ENCODE data around the gene SPRYD3.
A peak's percentile ranks its signal among the peaks of the same experiment; 100 is the strongest.

SPRYD3 gene

DNA sequence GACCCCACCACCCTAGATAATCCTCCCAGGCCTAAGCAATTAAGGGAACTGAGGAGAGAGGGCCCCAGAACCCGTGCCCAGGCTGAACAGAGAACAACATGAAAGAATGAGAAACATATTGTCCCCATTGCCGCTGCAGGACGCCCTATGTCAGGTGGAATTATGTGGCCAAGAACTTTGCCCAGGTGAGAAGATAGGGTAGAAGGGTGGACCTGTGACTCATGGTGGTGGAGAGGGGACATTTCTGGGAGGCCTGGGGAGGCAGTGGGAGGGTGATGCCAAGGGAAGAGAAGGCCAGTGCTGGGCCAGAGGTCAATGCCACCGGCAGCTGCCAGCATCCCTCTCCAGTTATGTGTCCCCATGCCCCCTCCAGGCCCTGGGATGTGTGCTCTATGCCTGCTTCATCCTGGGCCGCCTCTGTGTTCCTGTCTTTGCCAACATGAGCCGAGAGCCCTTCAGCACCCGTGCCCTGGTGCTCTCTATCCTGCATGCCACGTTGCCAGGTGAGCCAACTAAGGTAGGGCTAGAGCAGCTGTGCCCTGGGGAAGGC, 39.6 kb upstream of the SPRYD3 start:
- H3K36me3 ChIP-seq (ENCODE audit: insufficient read depth, low read length): no peaks in the 10 kb centered on the region
- no peak overlapping the region for H3K9ac ChIP-seq (ENCODE audit: low read length)
- H4K20me1 ChIP-seq (ENCODE audit: insufficient read depth, low read length): no peaks in the 10 kb centered on the region
- H3K9me3 ChIP-seq (ENCODE audit: low read length): no peaks in the 10 kb centered on the region
- H3K27ac ChIP-seq (ENCODE audit: low read depth, low read length, poor library complexity, severe bottlenecking): no peak overlapping the region
- no peak overlapping the region for H2AFZ ChIP-seq (ENCODE audit: low read length)
- TF ChIP-seq, protein P1, sequence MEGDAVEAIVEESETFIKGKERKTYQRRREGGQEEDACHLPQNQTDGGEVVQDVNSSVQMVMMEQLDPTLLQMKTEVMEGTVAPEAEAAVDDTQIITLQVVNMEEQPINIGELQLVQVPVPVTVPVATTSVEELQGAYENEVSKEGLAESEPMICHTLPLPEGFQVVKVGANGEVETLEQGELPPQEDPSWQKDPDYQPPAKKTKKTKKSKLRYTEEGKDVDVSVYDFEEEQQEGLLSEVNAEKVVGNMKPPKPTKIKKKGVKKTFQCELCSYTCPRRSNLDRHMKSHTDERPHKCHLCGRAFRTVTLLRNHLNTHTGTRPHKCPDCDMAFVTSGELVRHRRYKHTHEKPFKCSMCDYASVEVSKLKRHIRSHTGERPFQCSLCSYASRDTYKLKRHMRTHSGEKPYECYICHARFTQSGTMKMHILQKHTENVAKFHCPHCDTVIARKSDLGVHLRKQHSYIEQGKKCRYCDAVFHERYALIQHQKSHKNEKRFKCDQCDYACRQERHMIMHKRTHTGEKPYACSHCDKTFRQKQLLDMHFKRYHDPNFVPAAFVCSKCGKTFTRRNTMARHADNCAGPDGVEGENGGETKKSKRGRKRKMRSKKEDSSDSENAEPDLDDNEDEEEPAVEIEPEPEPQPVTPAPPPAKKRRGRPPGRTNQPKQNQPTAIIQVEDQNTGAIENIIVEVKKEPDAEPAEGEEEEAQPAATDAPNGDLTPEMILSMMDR (IDR thresholded peaks at IDR 0.05; ENCODE audit: low read length): no peak
- no peak for TF ChIP-seq EZH2 (IDR thresholded peaks at IDR 0.05; ENCODE audit: borderline replicate concordance, low read length)
- H3K4me3 ChIP-seq (ENCODE audit: low read depth, low read length, poor library complexity, severe bottlenecking): no peak overlapping the region
- no peaks in the 10 kb centered on the region for H3F3A ChIP-seq (ENCODE audit: insufficient read depth, low read length)
- H3K4me2 ChIP-seq (ENCODE audit: low read length): no peak overlapping the region
- no peaks in the 10 kb centered on the region for H3K27me3 ChIP-seq (ENCODE audit: insufficient read depth, low read length)
- H3K4me1 ChIP-seq (ENCODE audit: insufficient read depth, low read length, severe bottlenecking): peaks cover 13% of the 10 kb centered on the region
- H3K9me2 ChIP-seq (ENCODE audit: low read depth, low read length): no peaks in the 10 kb centered on the region
- no peaks in the 10 kb centered on the region for H3K79me2 ChIP-seq (ENCODE audit: insufficient read depth, low read length)

DNA sequence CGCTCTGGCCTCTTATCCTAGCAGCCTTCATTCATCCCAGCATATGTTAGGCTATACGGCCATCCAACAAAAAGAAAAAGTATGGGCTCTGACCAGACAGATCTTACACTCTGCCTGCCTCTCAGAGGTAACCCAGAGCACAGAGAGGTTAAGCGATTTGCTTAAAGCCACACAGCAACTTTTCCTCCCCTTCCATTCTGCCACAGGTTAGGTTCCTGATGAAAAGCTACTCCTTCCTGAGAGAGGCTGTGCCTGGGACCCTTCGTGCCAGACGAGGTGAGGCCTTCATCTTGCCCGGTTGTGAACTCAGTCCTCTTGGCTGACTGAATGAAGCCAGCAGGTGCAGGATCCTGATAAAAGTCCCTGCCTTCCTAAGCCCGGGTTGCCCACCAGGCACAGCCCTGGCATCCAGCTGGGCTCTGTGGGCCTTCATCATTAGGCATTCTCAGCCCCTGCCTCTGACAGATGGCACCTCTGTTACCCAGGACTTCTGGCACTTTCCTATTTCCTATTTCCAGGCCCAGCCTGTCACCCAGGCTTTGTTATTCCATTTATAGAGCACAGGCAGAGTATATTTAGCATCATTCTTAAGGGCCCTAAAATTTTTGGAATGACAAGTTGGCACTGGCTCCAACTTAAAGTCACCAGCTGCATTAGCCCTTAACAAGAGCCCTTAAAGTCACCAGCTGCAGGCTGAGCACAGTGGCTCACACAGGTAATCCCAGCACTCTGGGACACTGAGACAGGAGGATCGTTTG, 36.9 kb upstream of the SPRYD3 start:
- peaks cover 22% of the 10 kb centered on the region for H3K4me1 ChIP-seq (ENCODE audit: insufficient read depth, low read length, severe bottlenecking)
- no peaks in the 10 kb centered on the region for H3K79me2 ChIP-seq (ENCODE audit: insufficient read depth, low read length)
- no peaks in the 10 kb centered on the region for H4K20me1 ChIP-seq (ENCODE audit: insufficient read depth, low read length)
- no peak for TF ChIP-seq EZH2 (IDR thresholded peaks at IDR 0.05; ENCODE audit: borderline replicate concordance, low read length)
- TF ChIP-seq, protein P1 (IDR thresholded peaks at IDR 0.05; ENCODE audit: low read length): no peak
- H3K36me3 ChIP-seq (ENCODE audit: insufficient read depth, low read length): no peaks in the 10 kb centered on the region
- H3K9me3 ChIP-seq (ENCODE audit: low read length): no peaks in the 10 kb centered on the region
- H3K4me2 ChIP-seq (ENCODE audit: low read length): no peak overlapping the region
- H3K27me3 ChIP-seq (ENCODE audit: insufficient read depth, low read length): no peaks in the 10 kb centered on the region
- H3K27ac ChIP-seq (ENCODE audit: low read depth, low read length, poor library complexity, severe bottlenecking): no peak overlapping the region
- no peak overlapping the region for H2AFZ ChIP-seq (ENCODE audit: low read length)
- H3K4me3 ChIP-seq (ENCODE audit: low read depth, low read length, poor library complexity, severe bottlenecking): no peak overlapping the region
- no peaks in the 10 kb centered on the region for H3K9me2 ChIP-seq (ENCODE audit: low read depth, low read length)
- no peaks in the 10 kb centered on the region for H3F3A ChIP-seq (ENCODE audit: insufficient read depth, low read length)
- no peak overlapping the region for H3K9ac ChIP-seq (ENCODE audit: low read length)

DNA sequence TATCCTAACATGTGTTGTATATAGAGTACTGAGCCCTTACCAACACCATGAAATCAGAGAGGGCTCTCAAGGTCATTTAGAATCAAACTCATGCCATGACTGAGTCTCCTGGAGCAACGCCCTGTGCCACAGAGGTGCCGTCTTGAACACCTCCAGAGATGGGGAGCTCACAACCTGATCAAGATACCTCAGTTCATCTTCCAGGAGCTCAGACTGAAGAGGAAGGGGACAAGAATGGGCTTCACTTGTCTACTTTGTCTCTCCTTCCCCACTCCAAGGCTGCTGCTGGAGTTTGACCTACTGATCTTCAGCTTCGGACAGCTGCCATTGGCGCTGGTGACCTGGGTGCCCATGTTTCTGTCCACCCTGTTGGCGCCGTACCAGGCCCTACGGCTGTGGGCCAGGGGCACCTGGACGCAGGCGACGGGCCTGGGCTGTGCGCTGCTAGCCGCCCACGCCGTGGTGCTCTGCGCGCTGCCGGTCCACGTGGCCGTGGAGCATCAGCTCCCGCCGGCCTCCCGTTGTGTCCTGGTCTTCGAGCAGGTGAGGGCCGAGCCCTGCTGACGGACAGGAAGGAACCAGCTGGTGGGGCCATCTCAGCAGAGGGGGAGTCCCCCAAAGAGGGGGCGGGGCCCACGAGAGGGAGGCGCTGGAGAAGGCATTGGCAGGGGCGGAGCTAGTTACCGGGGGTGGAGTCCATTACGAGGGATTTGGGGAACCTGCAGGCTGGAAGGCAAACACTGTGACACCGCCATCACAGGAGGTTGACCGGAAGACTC, 36.1 kb upstream of the SPRYD3 start:
- Histone ChIP-seq H3K9ac (ENCODE audit: low read length) (no peak overlapping the region), H3K4me1 (ENCODE audit: insufficient read depth, low read length, severe bottlenecking) (peaks cover 22% of the 10 kb centered on the region), H3K36me3 (ENCODE audit: insufficient read depth, low read length) (no peaks in the 10 kb centered on the region), H2AFZ (ENCODE audit: low read length) (no peak overlapping the region), H3K9me2 (ENCODE audit: low read depth, low read length) (no peaks in the 10 kb centered on the region), H3K4me2 (ENCODE audit: low read length) (no peak overlapping the region), H3K27me3 (ENCODE audit: insufficient read depth, low read length) (no peaks in the 10 kb centered on the region), H3K79me2 (ENCODE audit: insufficient read depth, low read length) (no peaks in the 10 kb centered on the region), H4K20me1 (ENCODE audit: insufficient read depth, low read length) (no peaks in the 10 kb centered on the region), H3K4me3 (ENCODE audit: low read depth, low read length, poor library complexity, severe bottlenecking) (no peak overlapping the region), H3K9me3 (ENCODE audit: low read length) (no peaks in the 10 kb centered on the region), H3K27ac (ENCODE audit: low read depth, low read length, poor library complexity, severe bottlenecking) (peak overlapping the region; percentile 54), H3F3A (ENCODE audit: insufficient read depth, low read length) (no peaks in the 10 kb centered on the region)
- TF ChIP-seq, protein P1 (IDR thresholded peaks at IDR 0.05; ENCODE audit: low read length): no peak
- TF ChIP-seq EZH2 (IDR thresholded peaks at IDR 0.05; ENCODE audit: borderline replicate concordance, low read length): no peak
